ENCODE measurements around the gene LYL1.
A peak's percentile ranks its signal among the peaks of the same experiment; 100 is the strongest.

Gene LYL1

DNA sequence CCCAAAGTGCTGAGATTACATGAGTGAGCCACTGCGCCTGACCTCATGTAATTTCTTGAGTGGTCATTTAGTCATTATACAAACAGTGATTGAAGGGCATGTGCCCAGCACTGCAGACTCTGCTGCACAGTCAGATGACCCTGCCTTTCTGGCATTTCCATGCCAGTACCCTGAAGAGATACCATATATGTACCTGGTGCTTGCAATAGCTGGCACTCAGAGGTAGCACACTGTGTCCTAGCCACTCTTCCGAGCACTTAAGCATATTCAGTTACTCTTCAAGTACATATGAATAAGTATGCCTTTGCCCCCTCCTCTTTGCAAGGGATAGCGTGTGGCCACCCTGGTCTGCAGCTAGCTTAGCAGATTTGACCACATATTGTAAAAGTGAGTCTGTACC lies 32.0 kb upstream of the LYL1 start:
- no peak for DNase-seq (ENCODE audit: low read depth)
- TF ChIP-seq, protein P1, sequence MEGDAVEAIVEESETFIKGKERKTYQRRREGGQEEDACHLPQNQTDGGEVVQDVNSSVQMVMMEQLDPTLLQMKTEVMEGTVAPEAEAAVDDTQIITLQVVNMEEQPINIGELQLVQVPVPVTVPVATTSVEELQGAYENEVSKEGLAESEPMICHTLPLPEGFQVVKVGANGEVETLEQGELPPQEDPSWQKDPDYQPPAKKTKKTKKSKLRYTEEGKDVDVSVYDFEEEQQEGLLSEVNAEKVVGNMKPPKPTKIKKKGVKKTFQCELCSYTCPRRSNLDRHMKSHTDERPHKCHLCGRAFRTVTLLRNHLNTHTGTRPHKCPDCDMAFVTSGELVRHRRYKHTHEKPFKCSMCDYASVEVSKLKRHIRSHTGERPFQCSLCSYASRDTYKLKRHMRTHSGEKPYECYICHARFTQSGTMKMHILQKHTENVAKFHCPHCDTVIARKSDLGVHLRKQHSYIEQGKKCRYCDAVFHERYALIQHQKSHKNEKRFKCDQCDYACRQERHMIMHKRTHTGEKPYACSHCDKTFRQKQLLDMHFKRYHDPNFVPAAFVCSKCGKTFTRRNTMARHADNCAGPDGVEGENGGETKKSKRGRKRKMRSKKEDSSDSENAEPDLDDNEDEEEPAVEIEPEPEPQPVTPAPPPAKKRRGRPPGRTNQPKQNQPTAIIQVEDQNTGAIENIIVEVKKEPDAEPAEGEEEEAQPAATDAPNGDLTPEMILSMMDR (conservative IDR thresholded peaks at IDR 0.05; ENCODE audit: control insufficient read depth, insufficient read depth, low read depth, low read length): no peak

DNA sequence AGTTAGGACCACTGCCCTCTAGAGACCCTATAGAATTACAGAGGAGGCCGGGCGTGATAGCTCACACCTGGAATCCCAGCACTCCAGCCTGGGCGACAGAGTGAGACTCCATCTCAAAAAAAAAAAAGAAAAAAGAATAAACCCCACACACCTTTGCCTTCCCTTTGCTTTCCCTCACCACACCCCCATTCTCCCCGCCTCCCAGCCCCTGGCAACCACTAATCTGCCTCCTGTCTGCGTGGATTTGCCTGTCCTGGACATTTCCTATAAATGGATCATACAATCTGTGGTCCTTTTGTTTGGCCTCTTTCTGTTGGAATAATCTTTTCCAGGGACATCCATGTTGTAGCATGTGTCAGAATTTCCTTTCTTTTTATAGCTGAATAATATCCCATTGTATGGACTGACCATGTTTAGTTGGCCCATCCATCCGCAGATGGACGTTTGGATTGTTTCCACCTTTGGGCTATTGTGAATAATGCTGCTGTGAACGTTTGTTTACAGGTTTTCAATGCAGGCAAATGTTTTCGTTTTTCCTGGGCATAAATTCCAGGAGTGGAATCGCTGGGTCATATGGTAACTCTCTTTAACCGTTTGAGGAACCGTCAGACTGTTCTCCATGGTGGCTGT lies 30.7 kb upstream of the LYL1 start:
- H3K4me3 ChIP-seq (ENCODE audit: control insufficient read depth, low read depth, low read length): no peak overlapping the region
- TF ChIP-seq, protein P1 (conservative IDR thresholded peaks at IDR 0.05; ENCODE audit: control insufficient read depth, insufficient read depth, low read depth, low read length): no peak
- no peak for DNase-seq (ENCODE audit: low read depth)

More for the DNA sequence above, 32.0 kb upstream of the LYL1 start:
- no peak overlapping the region for H3K4me3 ChIP-seq (ENCODE audit: control insufficient read depth, low read depth, low read length)

DNA sequence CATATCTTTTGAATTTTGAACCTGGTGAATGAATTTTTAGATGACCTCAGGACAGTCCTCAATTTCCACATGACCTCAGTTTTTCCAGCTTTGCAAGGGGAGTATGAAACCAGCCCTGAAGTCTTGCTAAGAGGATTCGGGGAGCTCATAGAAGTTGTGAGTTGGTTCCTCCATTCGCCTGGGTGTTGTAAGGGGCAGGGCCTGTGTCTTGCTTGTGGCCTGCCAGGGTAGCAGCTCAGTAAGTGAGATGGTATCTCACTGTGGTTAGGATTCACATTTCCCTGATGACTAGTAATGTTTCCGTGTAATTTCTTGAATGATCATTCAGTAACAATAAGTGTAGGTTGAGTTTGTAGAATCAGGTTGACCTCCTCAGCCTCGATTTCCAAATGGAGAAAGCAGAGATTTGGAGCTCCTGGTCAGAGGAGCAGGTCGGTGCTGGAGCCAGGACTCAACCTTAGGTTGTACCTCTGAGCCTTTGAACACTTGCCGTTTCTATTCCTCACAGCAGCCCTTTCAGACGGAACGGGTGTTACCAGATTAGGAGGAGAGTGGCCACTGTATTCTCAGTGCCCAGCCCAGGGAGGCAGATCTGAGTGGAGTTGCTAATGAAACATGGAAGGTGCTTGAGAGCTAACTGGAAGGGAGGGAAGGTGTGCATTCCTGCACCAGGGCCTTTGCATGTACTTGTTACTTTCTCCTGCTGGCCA lies 30.0 kb upstream of the LYL1 start:
- H3K4me3 ChIP-seq (ENCODE audit: control insufficient read depth, low read depth, low read length): no peak overlapping the region
- TF ChIP-seq, protein P1 (conservative IDR thresholded peaks at IDR 0.05; ENCODE audit: control insufficient read depth, insufficient read depth, low read depth, low read length): no peak
- peak; percentile 78 for DNase-seq (ENCODE audit: low read depth)

DNA sequence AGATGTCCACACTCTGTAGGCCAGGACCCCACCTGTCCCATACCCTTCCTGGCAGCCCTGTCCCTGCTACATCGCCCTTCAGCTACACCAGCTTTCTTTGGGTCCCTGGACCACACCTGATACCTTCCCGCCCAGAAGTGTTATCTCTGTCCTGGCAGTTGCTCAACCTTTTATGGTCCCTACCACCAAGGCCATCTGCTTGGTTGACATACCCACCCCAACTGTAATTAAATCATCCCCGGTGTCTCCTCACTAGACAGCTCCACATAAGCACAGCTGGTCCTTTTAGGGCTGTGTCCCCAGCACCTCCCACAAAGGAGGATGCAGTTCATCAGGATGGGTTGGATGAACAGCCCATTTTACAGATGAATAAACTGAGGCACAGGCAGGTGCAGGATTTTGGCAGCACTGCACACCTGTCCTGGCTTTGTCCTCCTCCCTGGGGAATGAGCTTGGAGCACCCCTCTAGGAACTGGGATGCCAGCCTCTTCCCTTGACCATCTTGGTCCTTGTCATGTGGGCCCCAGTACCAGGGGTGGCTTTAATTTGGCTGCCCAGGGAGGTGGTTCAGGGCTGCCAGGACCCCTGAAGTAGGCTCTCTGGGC lies 28.3 kb upstream of the LYL1 start:
- TF ChIP-seq, protein P1 (conservative IDR thresholded peaks at IDR 0.05; ENCODE audit: control insufficient read depth, insufficient read depth, low read depth, low read length): no peak
- H3K4me3 ChIP-seq (ENCODE audit: control insufficient read depth, low read depth, low read length): no peak overlapping the region
- DNase-seq (ENCODE audit: low read depth): no peak

DNA sequence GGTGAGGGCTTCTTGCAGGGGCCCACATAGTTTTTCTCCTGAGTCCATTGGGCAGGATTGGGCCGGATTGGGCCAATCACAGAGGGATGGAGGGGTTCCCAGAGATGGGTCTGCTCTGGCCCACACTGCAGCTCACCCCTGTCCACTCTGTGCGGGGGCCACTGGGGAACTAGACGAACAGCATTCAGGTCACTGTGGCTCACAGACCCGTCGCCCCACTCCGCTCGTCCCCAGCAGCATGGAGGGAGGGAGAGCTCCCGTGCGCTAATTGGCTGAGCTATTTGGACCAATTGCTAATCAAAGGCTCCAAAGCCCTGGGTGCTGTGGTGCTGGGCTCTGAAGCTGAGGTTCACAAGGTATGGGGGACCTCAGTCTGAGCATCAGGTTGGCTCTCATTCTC lies 26.7 kb upstream of the LYL1 start:
- TF ChIP-seq, protein P1 (conservative IDR thresholded peaks at IDR 0.05; ENCODE audit: control insufficient read depth, insufficient read depth, low read depth, low read length): no peak
- no peak overlapping the region for H3K4me3 ChIP-seq (ENCODE audit: control insufficient read depth, low read depth, low read length)
- DNase-seq (ENCODE audit: low read depth): no peak

DNA sequence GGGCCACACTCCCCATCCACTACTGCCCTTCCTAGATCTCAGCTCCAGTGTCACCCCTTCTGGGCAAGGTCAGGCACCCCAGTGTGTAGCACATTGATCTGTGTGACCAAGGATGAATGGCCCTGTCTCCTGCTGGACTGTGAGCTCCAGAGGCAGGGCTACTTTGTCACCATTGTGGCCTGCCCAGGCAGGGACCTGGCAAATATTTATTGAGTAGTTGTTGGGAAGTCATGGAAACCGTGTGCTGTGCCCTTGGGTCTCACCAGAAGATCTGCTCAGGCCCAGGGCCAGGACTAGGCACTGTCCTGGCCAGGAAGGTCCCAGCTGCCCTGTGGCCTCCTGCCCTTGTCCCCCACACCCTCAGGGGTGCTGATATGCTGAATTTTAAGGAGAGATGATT lies 25.9 kb upstream of the LYL1 start:
- no peak overlapping the region for H3K4me3 ChIP-seq (ENCODE audit: control insufficient read depth, low read depth, low read length)
- no peak for DNase-seq (ENCODE audit: low read depth)
- TF ChIP-seq, protein P1 (conservative IDR thresholded peaks at IDR 0.05; ENCODE audit: control insufficient read depth, insufficient read depth, low read depth, low read length): no peak
